GM23338 (cell line): ENCODE data around the gene ELOVL7.

ENCODE experiments used
- CREB1 ChIP-seq: fragments of 250-450 bp; sonication (Bioruptor Pico); IDR thresholded peaks from 2 replicates; pipeline ENCODE4 v1.5.0; 2020; ENCODE audit warnings: low read depth, mild to moderate bottlenecking, moderate library complexity
- CTCF ChIP-seq, 2 experiments: fragments of 200-600 bp in 1 of 2; sonication (generic) in 1 of 2; conservative IDR thresholded peaks; 2 replicates each; pipeline versions ENCODE4 v1.5.1 to v1.6.1; 2016 to 2017; ENCODE audit warnings: antibody characterized with exemption in 2 of 2, low read depth in 2 of 2, mild to moderate bottlenecking in 2 of 2, moderate library complexity in 1 of 2
- ETS1 ChIP-seq: IDR thresholded peaks from 2 replicates; pipeline ENCODE4 v1.6.1; 2016; ENCODE audit warnings: antibody characterized with exemption
- EZH2 ChIP-seq: fragments of 200-600 bp; sonication (generic); IDR thresholded peaks from one replicate; pipeline ENCODE4 v1.8.0; 2017; ENCODE audit warnings: antibody characterized with exemption, mild to moderate bottlenecking, low read depth; ENCODE audit not compliant: unreplicated experiment
- EZH2phosphoT487 ChIP-seq: fragments of 200-600 bp; sonication (generic); IDR thresholded peaks from one replicate; pipeline ENCODE4 v1.8.1; 2018; ENCODE audit warnings: antibody characterized with exemption; ENCODE audit not compliant: unreplicated experiment
- JUNB ChIP-seq: IDR thresholded peaks from one replicate; pipeline ENCODE4 v1.6.1; 2016; ENCODE audit warnings: antibody characterized with exemption; ENCODE audit not compliant: unreplicated experiment
- NANOG ChIP-seq: IDR thresholded peaks from 2 replicates; pipeline ENCODE4 v1.6.1; 2016; ENCODE audit warnings: antibody characterized with exemption, borderline replicate concordance
- POLR2AphosphoS5 ChIP-seq: IDR thresholded peaks from 2 replicates; pipeline ENCODE4 v1.6.1; 2016; ENCODE audit warnings: antibody characterized with exemption, low read depth
- REST ChIP-seq: IDR thresholded peaks from one replicate; pipeline ENCODE4 v1.6.1; 2018; ENCODE audit warnings: antibody characterized with exemption; ENCODE audit not compliant: unreplicated experiment
- STAT1 ChIP-seq: IDR thresholded peaks from one replicate; pipeline ENCODE4 v1.6.1; 2016; ENCODE audit warnings: antibody characterized with exemption; ENCODE audit not compliant: unreplicated experiment
- ZNF114 ChIP-seq: fragments of 250-450 bp; sonication (Bioruptor Pico); IDR thresholded peaks from 2 replicates; pipeline ENCODE4 v1.5.0; 2020; ENCODE audit warnings: mild to moderate bottlenecking, moderate library complexity
- ZNF331 ChIP-seq: fragments of 250-450 bp; sonication (Bioruptor Pico); IDR thresholded peaks from 2 replicates; pipeline ENCODE4 v1.5.0; 2020; ENCODE audit warnings: low read depth, mild to moderate bottlenecking, moderate library complexity
- ZNF462 ChIP-seq: fragments of 250-450 bp; sonication (Bioruptor Pico); IDR thresholded peaks from 2 replicates; pipeline ENCODE4 v1.5.0; 2020; ENCODE audit warnings: mild to moderate bottlenecking, moderate library complexity

- TF ChIP-seq POLR2AphosphoS5 (no peak), EZH2 (no peak), CTCF (conservative IDR thresholded peaks at IDR 0.05; ENCODE audit: low read depth in 2 of 2) (no peak), EZH2phosphoT487 (no peak), NANOG (no peak), REST (no peak), CREB1 (CRISPR knock-in tag) (no peak), JUNB (no peak), ZNF331 (CRISPR knock-in tag) (no peak), ETS1 (no peak), STAT1 (no peak), ZNF114 (CRISPR knock-in tag) (no peak), ZNF462 (no peak)
Measured at GRCh38 chr5:60803712-60804111, 40.4 kb downstream of the ELOVL7 start.
